GM21619 (cell line): ENCODE results near the gene SYT15.
A peak's percentile ranks its signal among the peaks of the same experiment; 100 is the strongest.
"Not testable (repeated sequence)": the region's sequence is repeated elsewhere in the genome, so short reads cannot be mapped to it uniquely, and the experiment has no call there.

ENCODE experiments used
- ATAC-seq: cut with Tn5 transposase; IDR thresholded peaks from one replicate; pipeline ENCODE4 v1.9.1; 2021; ENCODE audit not compliant: unreplicated experiment

The SYT15 gene

DNA sequence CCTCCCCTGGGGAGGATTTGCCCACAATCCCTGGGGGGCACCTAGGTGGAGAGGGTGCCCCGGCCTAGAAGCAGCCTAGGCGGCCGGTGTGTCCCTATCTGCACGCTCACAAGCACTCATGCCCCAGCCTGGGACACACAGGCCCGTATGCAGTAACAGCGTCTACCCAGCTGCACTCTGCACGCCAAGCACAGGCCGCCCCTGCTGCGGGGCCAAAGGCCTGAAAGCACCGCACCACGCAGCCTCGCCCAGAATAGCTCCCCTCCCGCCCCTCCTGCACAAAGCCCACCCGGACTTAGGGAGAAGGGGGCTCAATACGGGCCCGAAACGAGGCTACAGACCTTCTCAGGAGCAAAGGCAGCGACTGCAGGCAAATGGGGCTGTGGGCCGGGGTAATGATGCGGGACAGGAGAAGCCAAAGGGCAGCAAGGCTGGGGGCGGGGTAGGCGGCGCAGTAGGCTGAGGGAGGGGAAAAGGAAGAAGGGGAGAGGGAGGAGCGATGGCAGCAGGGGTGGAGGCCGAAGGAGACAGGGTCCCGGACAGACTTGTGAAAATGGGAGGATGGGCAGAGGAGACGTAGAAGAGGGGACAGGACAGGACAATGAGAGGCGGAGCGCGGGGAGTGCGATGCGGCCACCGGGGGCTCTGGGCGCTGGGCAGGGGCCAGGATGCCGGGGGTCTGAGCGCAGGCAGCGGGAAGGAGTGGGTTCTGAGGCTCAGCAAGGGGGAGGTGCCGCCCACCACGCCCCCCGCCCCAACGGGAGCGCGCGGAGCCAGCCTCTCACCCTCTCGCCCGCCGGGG, 23.0 kb upstream of the SYT15 start:
- no peak for ATAC-seq

DNA sequence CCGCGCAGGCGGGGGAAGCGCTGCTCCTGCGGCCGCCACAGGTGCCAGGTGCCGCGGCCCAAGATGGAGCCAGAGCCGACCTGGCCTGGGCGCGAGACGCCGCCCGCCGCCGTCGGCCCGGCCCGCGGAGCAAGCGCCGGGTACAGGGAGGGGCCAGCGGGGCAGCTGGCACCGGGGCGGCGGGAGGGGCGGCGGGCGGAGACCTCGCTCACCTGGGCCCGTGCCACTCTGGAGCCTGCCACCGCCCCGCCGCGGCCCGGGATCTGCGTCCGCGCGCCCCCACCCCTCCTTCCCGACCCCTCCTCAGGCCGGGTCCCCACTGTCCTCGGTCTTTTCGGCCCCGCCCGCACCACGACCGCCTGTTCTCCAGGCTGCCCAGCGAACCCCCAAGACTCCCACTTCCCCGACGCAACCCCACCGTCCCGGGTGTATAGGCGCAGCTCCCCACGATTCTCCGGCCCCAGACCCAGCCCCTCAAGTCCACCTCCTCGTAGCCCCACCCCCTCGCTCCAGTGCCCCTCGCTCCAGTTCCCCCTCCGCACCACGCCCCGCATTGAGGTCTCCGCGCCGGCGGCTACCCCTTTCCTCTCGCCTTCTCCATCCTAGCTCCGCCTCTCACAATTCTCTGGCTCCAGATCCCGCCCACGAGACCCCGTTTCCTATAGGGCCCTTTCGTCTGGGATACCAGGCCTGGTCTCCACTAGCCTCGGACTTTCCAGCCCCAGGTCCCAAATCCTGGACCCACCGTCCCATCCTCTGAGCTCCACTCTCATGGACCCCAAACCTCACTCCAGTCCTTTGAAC, 22.2 kb upstream of the SYT15 start, which contains the start of gene GPRIN2:
Gene GPRIN2, minus strand, starts transcription at position 144 of the 804 bp plus-strand sequence. CDS start 5,922 bp downstream, outside the sequence.
- ATAC-seq: no peak

DNA sequence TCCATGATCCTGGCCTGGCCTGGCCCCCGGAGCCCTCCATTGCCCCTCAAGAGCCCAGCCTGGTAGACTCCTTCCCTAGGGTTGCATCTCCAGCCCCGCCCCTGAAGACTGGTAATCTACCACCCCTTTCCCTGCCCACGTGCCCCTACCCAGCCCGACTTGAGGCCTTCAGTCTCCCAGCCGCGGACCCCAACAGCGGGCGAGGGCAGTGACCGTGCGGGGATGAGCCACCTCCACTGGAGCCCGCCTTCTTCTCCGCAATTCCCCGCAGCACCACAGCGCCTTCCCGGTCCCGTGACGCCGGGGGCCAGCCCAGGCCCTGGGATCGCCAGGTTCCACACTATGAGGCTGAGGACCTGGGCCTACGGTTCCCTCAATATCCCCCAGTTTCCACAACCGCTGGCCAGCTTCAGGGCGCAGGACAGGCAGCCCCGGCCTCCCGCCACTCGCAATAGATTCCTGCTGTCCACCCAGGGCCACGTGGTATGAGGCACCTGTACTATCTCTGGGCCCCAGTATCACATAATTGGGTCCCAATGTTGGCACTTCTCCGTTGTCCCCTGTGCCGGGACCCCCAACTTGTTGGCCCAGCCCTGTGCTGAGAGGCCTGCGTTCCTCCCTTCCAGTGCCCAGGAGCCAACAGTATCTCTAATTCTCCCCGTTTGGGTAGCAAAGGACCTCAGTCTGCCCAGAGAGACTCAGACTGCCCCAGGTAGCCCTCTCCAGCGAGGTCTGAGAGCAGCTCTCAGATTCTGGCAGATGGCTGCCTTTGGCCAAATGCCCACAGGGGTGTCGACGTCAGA, 21.4 kb upstream of the SYT15 start:
- no peak for ATAC-seq

DNA sequence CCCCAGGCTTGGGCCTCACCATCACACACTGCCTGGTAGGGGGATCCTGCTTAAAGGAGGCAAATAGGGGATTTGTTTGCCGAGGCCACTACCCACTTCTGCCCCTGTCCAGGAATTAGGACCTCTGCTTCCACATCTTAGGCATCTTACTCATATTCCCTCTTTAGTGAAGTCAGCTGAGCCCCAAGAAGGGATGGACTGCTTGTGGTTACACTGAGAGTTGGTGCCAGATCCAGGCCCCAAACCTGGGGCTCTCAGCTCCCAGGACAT, 20.9 kb upstream of the SYT15 start:
- ATAC-seq: no peak

DNA sequence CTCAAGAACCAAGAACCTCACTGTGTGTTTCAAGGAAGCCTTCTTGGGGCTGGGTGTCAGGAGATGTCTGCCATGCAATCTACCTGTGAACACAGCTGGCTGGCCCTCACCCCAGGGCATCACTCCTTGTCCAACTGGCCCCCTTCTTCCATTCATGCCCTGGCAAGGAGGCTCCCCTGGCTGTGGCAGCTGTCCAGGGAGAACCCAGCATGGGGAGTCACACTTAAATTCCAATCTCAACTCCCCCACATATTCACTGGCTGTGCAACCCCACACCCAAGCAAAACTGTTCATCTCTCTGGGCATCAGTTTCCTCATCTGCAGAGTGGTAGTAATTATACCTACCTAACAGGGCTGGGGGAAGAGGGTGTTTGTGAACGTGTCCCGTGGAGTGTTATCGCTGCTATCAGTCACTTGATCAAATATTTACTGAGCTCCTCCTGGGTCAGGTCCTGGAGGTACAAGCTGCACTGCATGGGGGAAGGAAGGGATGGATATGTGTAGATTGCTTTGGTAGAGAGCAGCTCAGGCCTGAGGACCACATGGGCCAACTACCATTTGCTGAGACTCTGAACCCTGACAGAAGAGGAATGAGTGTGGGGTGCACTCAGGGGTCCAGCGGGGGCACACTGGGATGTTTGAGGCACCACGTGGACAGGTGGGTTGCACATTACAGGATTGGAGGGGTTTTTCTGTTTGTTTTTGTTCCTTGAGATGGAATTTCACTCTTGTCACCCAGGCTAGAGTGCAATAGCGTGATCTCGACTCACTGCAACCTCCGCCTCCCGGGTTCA, 20.3 kb upstream of the SYT15 start:
- no peak for ATAC-seq

DNA sequence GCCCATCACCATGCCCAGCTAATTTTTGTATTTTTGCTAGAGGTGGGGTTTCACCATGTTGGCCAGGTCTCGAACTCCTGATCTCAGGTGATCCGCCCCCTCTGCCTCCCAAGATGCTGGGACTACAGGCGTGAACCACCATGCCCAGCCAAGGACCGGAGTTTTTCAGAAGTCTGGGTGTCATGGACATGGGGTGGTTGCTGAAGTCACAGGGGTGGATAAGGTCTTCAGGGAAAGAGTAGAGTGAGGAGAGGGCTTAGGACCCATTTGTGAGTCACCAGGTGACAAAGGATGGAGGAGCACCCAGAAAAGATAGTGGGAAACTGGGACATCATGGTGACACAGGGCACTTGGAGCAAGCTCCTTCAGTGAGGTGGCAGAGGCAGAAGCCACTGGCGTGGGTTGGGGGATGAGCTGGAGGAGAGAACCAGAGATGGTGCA, 19.7 kb upstream of the SYT15 start:
- ATAC-seq: no peak

DNA sequence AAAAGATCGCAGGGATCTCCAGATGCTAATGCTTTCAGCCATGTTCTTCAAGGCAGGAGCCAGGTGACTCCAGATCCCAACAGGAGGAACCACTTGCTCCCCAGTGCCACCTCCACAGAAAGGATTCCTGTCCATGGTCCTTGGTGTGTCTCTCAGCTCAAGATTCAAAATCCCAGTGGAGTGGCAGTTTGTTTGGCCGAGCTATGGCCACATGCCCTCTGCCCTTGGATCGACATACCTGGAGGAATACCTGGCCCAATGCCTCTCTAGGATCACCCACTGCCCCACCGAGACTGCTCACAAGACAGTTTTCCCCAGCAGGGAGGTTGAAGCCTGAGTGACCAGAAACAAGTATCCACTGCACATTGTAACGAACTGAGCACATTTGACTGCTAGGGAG, 18.5 kb upstream of the SYT15 start:
- ATAC-seq: no peak

DNA sequence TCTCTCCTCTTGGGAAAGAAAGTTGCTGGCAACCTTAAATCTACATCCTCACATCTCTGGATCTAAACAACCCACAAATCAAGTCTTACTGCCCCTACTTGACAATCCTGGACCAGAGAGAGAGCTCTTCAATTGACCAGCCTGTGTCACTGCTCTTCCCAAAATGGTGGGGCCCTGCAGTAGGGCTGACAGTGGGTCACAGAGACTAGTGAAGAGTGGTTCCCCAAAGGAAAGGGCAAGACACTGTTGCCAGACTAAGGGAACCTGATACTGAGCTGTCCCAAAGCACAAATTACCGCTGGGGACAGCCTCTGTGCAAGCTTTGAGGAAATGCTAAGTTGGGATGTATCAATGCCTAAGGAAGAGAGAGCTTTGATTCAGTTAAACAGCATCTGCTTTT, 18.0 kb upstream of the SYT15 start:
- no peak for ATAC-seq

DNA sequence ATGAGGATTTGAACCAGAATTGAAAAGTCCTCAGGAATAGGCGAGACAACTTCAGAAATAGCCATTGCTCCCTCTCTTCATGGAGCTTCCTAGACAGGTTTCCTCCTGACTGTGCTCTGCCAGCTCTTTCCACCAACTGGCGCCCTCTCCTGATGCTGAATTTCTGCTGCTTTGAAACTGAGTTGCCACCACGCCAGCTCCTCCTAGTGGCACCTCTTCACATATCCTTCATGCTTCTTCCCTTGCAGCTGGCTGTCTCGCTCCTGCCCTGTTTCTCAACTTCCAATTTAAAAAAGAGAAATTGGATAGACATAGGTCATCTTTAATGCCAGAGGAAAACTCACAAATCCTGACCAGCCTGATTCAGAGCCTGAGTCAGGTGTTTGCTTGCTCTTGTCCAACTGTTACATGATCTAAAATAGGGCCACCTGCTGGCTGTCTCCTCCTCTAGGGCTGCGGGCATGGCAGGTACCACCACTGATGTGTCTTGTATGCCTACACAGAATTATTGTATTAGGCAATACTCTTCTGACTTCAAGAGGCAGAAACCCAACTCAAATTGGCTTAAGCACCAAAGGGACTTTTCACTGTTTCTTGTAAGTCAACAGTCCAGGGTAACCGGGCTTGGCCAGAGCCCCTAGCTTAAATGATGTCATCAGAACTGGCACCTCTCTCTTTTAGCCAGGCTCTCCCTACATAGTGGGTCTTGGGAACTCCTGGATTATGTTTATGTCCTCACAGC, 13.2 kb upstream of the SYT15 start:
- ATAC-seq: peak; percentile 92

DNA sequence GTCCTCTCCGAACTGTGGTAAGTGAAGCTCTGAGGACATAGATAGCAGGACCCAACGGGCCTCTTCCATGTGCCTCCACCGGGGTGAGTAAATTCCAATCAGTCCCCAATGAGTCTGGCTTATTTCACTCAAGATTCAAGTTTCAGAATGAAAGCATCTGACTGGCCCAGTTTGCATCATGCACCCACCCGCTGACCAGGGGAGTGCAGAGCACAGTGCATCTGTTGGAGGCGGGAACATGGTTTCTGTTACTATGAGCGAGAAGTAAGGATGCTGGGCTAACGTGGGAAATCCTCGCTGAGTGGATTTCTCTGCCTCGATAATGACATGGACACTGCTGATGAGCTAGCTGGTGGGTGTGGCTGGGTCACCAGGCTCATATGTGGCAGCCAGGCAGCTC, 11.8 kb upstream of the SYT15 start:
- not testable (repeated sequence) for ATAC-seq

DNA sequence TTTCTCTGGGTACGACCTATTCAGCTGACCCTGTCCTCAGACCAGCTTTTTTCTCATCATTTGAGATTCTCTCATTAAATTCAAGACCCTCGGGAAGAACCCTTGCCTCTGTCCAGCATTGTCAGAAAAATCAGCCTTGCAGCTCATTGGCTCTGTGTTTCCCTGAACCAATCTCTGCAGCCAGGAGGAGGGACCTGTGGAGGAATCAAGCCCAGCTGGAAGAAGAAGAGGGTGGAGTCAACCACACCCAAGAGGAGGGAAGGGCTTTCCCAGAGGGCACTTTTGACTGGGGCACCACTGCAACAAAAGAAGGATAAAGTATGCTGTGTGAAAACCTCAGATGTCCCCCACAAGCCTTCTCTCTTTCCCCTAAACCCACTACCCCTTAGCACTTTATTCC, 8.3 kb upstream of the SYT15 start:
- not testable (repeated sequence) for ATAC-seq

DNA sequence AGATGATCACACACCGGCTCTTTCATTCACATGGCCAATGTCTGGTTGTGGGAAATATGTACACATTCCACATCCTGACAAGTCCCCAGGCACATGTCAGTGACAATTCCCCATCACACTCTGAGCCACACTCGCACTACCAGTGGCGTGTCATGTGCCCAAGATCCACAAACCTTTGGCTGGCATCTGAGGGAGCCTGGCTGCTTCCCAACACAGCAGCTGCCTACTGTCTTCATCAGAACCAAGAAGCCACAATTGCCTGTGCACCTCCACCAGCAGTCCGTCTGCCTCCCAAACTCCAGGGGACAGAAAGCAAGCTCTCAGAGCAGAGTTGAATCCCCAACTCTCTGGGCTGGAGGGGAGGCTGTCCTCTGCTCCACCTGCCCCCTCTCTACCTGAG, 6.2 kb upstream of the SYT15 start:
- not testable (repeated sequence) for ATAC-seq

DNA sequence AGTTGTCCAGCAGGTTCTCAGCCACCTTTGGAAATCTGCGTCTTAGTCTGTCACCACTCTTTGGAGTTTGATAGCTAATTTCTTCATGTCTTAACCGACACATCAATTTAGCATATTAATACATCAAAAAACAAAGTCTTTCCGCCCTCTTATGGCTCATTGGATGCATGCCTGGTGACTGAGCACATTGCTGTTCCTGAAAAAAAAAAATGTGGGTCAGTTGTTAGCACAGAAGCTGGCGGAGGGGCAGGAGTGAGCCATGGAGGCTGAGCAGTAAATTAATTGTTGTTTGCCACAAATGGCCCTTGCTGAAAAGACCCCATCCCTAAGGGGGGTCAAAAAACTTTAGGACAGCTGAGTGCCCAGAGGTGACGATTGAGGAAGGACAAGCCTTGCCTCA, 5.6 kb upstream of the SYT15 start:
- ATAC-seq: not testable (repeated sequence)

DNA sequence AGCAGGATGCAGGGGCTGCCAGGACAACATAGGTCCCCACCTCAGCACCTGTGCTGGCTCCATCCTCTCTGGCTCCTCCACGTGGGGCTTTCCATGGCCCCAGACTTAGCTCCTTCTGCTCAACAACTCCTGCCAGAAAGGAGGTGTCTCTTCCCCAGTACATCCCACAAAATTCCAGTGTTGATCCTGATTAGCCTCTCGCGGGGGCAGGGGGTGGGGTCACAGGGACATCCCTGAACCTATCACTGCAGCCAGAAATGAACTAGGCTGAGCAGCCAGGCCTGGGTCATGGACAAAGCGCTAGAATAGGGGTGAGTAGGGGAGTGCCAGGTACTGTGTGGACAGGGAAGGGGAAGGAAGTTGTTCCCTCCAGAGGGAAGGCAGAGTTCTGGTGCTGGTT, 5.0 kb upstream of the SYT15 start:
- not testable (repeated sequence) for ATAC-seq

DNA sequence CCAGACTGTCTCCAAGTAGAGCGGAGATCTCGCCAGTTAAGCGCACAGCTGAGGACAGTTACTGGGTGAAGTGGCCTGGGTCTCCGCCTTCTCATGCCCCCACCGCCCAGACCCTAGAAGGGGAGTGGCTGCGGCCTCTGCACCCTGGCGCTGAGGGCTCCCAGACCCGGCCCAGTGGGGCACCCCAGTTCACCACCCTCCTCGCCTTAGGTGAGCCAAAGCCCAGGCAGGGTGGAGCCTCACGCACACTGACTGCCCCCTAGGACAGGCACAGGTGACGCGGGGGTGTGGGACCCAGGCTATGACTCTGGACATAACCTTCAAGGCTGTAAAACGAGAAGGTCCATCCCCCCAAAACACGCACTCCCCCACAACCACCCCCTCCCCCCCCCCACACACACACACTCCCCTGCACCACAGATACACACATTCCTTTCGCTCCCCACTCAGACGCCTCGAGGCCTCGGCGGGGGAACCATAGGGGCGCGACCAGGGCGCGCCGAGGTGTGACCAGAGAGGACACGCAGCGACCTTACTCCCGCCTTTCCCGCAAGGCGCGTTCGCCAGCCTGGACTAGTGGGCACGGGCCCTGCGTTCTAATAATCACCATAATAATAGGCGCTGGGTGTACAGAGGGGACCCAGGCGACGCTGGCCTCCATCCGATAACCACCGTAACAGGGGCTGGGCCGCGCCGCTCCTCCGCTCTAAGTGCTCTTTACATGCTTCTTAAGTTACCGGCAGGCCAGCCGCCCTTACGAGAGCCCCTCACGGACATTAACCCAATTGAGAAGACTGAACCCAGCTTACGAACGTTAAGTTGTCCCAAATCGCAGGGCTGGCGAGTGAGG, 1.1 kb upstream of the SYT15 start:
- ATAC-seq: not testable (repeated sequence)

DNA sequence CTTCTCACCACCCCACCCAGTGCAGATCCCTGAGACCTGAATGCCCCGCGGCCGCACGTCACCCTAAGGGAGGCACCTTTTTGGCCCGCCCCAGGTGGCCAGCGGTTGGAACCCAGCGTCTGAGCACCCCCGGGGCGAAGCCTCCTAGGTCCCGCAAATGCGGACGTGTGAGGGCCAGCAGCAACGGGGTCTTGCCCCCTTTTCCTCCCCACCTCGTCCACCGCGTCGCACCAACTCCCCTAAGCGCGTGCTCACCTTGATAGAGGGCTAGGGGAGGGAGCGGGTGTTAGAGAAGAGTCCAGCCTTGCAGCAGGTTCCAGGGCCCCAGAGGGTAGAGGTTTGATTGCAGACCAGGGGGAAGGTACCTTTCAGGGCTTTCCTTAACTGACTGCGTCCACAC, 450 bp downstream of the SYT15 start:
- ATAC-seq: not testable (repeated sequence)

DNA sequence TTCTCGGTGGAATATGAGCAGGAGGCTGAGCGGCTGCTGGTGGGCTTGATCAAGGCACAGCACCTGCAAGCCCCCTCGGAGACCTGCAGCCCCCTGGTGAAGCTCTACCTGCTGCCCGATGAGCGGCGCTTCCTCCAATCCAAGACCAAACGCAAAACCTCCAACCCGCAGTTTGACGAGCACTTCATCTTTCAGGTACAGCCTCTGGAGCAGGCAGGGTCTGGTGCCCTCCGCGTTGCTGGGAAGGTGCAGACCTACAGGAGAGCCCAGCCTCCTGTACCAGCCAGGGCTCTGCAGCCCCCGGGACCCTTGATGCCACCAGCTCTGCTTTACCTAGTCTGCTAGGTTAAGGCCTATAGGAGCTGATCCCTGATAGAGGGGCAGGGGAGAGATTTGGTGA, 3.1 kb downstream of the SYT15 start:
- ATAC-seq: not testable (repeated sequence)

DNA sequence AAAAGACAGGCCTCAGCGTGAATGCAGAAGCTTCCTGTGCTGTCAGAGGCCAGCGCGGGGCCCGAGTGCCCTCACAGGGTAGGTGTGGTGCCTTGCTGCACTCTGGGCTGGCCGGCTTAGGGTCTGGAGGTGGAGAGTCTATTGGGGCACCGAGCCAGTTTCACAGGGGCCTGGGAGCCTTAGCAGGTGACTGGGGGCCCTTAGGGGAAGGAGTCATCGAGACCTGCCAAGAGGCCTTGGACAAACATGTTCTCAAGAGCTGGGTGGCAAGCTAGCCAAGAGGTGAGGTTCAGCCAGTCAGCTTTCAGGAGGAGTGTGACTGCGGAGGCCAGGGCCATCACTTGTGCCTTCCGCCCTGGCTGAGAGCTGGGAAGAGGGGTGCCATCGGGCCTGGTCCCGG, 3.6 kb downstream of the SYT15 start:
- not testable (repeated sequence) for ATAC-seq

DNA sequence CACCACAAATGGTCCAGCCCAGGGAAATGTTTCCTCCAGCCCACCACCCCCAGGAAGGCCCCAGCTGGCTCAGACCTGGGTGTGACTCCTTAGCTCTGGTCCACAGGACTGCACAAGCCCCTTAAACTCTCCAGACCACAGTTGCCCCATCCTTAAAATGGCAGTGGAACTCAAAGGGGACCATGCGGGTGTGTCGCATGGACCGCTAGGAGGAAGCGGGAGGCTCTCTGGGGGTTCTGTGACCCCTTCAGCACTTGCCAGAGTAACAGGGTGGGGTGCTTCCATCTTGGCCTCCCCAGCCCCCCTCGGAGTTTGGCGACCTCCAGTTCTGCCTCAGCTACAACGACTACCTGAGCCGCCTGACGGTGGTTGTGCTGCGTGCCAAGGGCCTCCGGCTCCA, 5.3 kb downstream of the SYT15 start:
- ATAC-seq: not testable (repeated sequence)
